Measurements from ENCODE around the gene TMC3.

DNA sequence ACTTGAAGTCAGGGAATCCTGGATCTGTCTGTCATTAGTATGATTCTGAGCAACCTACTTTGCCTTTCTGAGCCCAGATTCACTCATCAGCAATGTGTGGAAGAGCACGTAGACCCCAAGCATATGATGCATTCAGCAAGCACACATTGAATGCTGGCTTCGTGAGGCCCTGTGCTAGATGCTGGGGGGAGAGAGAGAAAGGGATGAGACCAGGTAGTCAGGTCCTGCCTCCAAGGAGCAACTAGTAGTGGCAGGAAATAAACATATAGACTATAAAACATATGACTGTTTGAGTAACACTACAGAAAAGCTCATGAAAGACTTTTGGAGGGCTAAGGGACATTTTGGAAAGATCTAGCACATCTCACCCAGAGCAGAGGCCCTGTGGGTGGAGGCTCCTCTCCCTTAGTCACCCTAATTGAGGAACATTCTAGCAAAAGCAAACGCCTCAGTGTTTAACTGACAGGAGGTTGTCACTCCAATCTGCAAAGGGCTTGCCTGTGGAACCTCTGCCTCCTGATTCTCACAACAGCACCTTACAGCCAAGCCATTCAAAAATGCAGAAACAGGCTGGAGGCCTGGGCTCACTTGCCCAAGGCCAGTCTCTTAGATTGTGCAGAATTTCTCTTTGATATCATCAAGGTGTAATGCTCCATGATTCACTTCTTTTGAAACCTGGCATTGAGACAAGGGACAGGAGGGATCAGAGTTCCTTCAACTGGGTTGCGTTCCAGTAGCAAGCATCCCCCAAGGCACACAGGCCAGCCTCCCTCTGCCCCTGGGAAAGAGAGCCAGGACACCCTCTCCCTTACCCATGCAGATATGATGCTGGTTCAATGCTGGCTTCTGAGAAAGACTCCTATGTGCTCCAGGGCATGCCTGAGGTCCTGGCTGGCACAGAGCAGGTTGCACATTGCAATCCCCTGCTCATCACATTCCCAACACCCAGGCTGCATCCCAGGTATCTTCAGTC, 76.1 kb downstream of the TMC3 start:
- TF ChIP-seq EZH2phosphoT487 (IDR thresholded peaks at IDR 0.05), result no peak
- TF ChIP-seq, protein P1, sequence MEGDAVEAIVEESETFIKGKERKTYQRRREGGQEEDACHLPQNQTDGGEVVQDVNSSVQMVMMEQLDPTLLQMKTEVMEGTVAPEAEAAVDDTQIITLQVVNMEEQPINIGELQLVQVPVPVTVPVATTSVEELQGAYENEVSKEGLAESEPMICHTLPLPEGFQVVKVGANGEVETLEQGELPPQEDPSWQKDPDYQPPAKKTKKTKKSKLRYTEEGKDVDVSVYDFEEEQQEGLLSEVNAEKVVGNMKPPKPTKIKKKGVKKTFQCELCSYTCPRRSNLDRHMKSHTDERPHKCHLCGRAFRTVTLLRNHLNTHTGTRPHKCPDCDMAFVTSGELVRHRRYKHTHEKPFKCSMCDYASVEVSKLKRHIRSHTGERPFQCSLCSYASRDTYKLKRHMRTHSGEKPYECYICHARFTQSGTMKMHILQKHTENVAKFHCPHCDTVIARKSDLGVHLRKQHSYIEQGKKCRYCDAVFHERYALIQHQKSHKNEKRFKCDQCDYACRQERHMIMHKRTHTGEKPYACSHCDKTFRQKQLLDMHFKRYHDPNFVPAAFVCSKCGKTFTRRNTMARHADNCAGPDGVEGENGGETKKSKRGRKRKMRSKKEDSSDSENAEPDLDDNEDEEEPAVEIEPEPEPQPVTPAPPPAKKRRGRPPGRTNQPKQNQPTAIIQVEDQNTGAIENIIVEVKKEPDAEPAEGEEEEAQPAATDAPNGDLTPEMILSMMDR (IDR thresholded peaks at IDR 0.05), result no peak

Data from neural progenitor cell (in vitro differentiated cells).